Keratinocyte (primary cell): ENCODE measurements around the gene SYTL2. TPM values are rescaled to one million over a fixed set of nuclear protein-coding genes. Genes with fewer than 3 reads are reported as not detected.

Source experiments
- DNase-seq: peaks from one replicate; pipeline ENCODE4 v3.0.0-alpha.2; 2011; ENCODE audit warnings: low read depth, missing footprints, low spot score
- FAIRE-seq: peaks from 2 replicates; lab custom pipeline; 2011; peaks lifted over from hg19 to GRCh38; lab: Jason Lieb, UNC
- H2AFZ ChIP-seq: 2 replicates; pipeline ENCODE4 v1.6.0; 2012; ENCODE audit warnings: low read length, control low read depth, inconsistent platforms; ENCODE audit not compliant: control insufficient read depth
- H3K27ac ChIP-seq: 2 replicates; pipeline ENCODE4 v1.5.1; 2011; ENCODE audit warnings: low read length; ENCODE audit not compliant: control insufficient read depth, insufficient read depth
- H3K27me3 ChIP-seq: 3 replicates; pipeline ENCODE4 v1.6.0; 2011; ENCODE audit warnings: low read length; ENCODE audit not compliant: control insufficient read depth, insufficient read depth; ENCODE audit errors: extremely low read depth
- H3K36me3 ChIP-seq, 2 experiments: 2 replicates in 1 of 2; 3 replicates in 1 of 2; pipeline ENCODE4 v1.5.1; 2011; ENCODE audit warnings: low read length in 2 of 2, mild to moderate bottlenecking in 1 of 2; ENCODE audit not compliant: control insufficient read depth in 2 of 2, insufficient read depth in 2 of 2; ENCODE audit errors: extremely low read depth in 1 of 2
- H3K4me1 ChIP-seq: 3 replicates; pipeline ENCODE4 v1.5.1; 2011; ENCODE audit warnings: low read length; ENCODE audit not compliant: control insufficient read depth, insufficient read depth; ENCODE audit errors: extremely low read depth
- H3K4me2 ChIP-seq: 3 replicates; pipeline ENCODE4 v1.6.0; 2011; ENCODE audit warnings: low read depth, low read length; ENCODE audit not compliant: control insufficient read depth, insufficient read depth; ENCODE audit errors: extremely low read depth
- H3K4me3 ChIP-seq, 3 experiments: fragments of 200-600 bp in 1 of 3; sonication (generic) in 1 of 3; 2 replicates in 2 of 3; 3 replicates in 1 of 3; pipeline ENCODE4 v1.5.1; 2011 to 2016; ENCODE audit warnings: low read length in 3 of 3, mild to moderate bottlenecking in 3 of 3, control low read depth in 2 of 3, inconsistent platforms in 1 of 3, low read depth in 1 of 3, mixed read lengths in 1 of 3, mixed run types in 1 of 3, moderate library complexity in 1 of 3; ENCODE audit not compliant: control insufficient read depth in 2 of 3, insufficient read depth in 2 of 3; ENCODE audit errors: extremely low read depth in 1 of 3
- H3K79me2 ChIP-seq: 2 replicates; pipeline ENCODE4 v1.6.0; 2012; ENCODE audit warnings: low read length; ENCODE audit not compliant: control insufficient read depth, insufficient read depth
- H3K9ac ChIP-seq: 3 replicates; pipeline ENCODE4 v1.6.0; 2011; ENCODE audit warnings: low read length; ENCODE audit not compliant: control insufficient read depth, insufficient read depth; ENCODE audit errors: extremely low read depth
- H3K9me1 ChIP-seq: 3 replicates; pipeline ENCODE4 v1.6.0; 2011; ENCODE audit warnings: low read length; ENCODE audit not compliant: control insufficient read depth, insufficient read depth; ENCODE audit errors: extremely low read depth
- H3K9me3 ChIP-seq: 2 replicates; pipeline ENCODE4 v1.5.1; 2012; ENCODE audit warnings: low read depth, low read length; ENCODE audit not compliant: control insufficient read depth
- H4K20me1 ChIP-seq: 3 replicates; pipeline ENCODE4 v1.6.0; 2011; ENCODE audit warnings: low read length; ENCODE audit not compliant: control insufficient read depth, insufficient read depth; ENCODE audit errors: extremely low read depth
- EZH2 ChIP-seq: IDR thresholded peaks from one replicate; pipeline ENCODE4 v1.6.1; 2012; ENCODE audit warnings: inconsistent platforms, mild to moderate bottlenecking, low read length, moderate library complexity
- dilution Hi-C: fragments of 300-500 bp; cut with MboI; formaldehyde crosslinking; loops from one replicate; pipeline ENCODE4 v1.7.0; 2020; ENCODE audit warnings: low sequenced_read_pairs; ENCODE audit not compliant: extremely low pct_ligation_motif_present
- polyA plus RNA-seq, 5 experiments: library from polyadenylated mRNA; depleted of rRNA in 3 of 5; stranded (reverse) in 3 of 5; stranded (forward) in 1 of 5; unstranded in 1 of 5; fragments of >200 nt; gene quantifications; 1 replicate in 1 of 5; 2 replicates in 3 of 5; 3 replicates in 1 of 5; pipeline versions ENCODE4 v1.2.1 to v1.2.3, GENCODE V29; 2011 to 2012; ENCODE audit warnings: missing spikeins in 2 of 5, low read depth in 1 of 5, low replicate concordance in 1 of 5
- TF ChIP-seq, protein P1 (sequence below), 3 experiments: IDR thresholded peaks in 1 of 3; conservative IDR thresholded peaks in 1 of 3; optimal IDR thresholded peaks in 1 of 3; 2 replicates in 2 of 3; 3 replicates in 1 of 3; pipeline versions ENCODE3 to v1.5.1; 2011; ENCODE audit warnings: low read length in 3 of 3, mild to moderate bottlenecking in 3 of 3, moderate library complexity in 2 of 3, control low read depth in 1 of 3, inconsistent platforms in 1 of 3; ENCODE audit not compliant: insufficient read depth in 2 of 3; ENCODE audit errors: extremely low read depth in 1 of 3

Gene SYTL2
- polyA plus RNA-seq, 1 donor (not counting 4 experiments of a cell fraction or from before 2014, with no cell fraction given): 3.1 TPM

- no peak overlapping the region for H3K4me3 ChIP-seq
- no peaks in the 10 kb centered on the region for H3K79me2 ChIP-seq
- H2AFZ ChIP-seq: no peak overlapping the region
- no peaks in the 10 kb centered on the region for H3K27me3 ChIP-seq
- no peak overlapping the region for H3K27ac ChIP-seq
- DNase-seq (no peak), FAIRE-seq (no peak)
- no peaks in the 10 kb centered on the region for H3K36me3 ChIP-seq
- H3K4me2 ChIP-seq: no peak overlapping the region
- H3K9me1 ChIP-seq: no peaks in the 10 kb centered on the region
- H3K4me1 ChIP-seq: no peaks in the 10 kb centered on the region
- no peak overlapping the region for H3K9ac ChIP-seq
- TF ChIP-seq, protein P1, sequence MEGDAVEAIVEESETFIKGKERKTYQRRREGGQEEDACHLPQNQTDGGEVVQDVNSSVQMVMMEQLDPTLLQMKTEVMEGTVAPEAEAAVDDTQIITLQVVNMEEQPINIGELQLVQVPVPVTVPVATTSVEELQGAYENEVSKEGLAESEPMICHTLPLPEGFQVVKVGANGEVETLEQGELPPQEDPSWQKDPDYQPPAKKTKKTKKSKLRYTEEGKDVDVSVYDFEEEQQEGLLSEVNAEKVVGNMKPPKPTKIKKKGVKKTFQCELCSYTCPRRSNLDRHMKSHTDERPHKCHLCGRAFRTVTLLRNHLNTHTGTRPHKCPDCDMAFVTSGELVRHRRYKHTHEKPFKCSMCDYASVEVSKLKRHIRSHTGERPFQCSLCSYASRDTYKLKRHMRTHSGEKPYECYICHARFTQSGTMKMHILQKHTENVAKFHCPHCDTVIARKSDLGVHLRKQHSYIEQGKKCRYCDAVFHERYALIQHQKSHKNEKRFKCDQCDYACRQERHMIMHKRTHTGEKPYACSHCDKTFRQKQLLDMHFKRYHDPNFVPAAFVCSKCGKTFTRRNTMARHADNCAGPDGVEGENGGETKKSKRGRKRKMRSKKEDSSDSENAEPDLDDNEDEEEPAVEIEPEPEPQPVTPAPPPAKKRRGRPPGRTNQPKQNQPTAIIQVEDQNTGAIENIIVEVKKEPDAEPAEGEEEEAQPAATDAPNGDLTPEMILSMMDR (optimal IDR thresholded peaks at IDR 0.05 in 1 of 3, IDR thresholded peaks at IDR 0.05 in 1 of 3, conservative IDR thresholded peaks at IDR 0.05 in 1 of 3; ENCODE audit: extremely low read depth in 1 of 3, insufficient read depth in 2 of 3, low read length in 3 of 3): no peak
- TF ChIP-seq EZH2: no peak
- H3K9me3 ChIP-seq: no peaks in the 10 kb centered on the region
- no peaks in the 10 kb centered on the region for H4K20me1 ChIP-seq
- dilution Hi-C loops: no loop called here
These were observed 131.4 kb downstream of the SYTL2 start for GRCh38 chr11:85679576-85679975.

DNA sequence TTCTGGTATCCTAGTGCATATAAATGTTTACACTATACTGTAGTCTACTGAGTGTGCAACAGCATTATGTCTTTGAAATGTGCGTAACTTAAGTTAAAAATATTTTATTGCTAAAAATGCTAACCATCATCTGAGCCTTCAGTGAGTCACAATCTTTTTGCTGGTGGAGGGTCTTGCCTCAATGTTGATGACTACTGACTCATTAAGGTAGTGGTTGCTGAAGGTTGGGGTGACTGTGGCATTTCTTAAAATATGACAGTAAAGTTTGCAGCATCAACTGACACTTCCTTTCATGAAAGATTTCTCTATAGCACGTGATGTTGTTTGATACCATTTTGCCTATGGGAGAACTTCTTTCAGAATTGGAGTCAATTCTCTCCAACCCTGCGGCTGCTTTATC is 137.5 kb downstream of the SYTL2 start:
- no peak for DNase-seq
- H3K36me3 ChIP-seq: no peaks in the 10 kb centered on the region
- TF ChIP-seq EZH2: no peak
- TF ChIP-seq, protein P1 (optimal IDR thresholded peaks at IDR 0.05 in 1 of 3, IDR thresholded peaks at IDR 0.05 in 1 of 3, conservative IDR thresholded peaks at IDR 0.05 in 1 of 3; ENCODE audit: extremely low read depth in 1 of 3, insufficient read depth in 2 of 3, low read length in 3 of 3): no peak
- no peaks in the 10 kb centered on the region for H3K79me2 ChIP-seq
- no peaks in the 10 kb centered on the region for H3K27me3 ChIP-seq
- H3K4me3 ChIP-seq: no peak overlapping the region
- H2AFZ ChIP-seq: no peak overlapping the region
- H3K9me1 ChIP-seq: no peaks in the 10 kb centered on the region
- H3K9me3 ChIP-seq: no peaks in the 10 kb centered on the region
- FAIRE-seq: no peak
- H3K9ac ChIP-seq: no peak overlapping the region
- H4K20me1 ChIP-seq: no peaks in the 10 kb centered on the region
- dilution Hi-C loops: no loop called here
- H3K4me2 ChIP-seq: no peak overlapping the region
- no peak overlapping the region for H3K27ac ChIP-seq
- H3K4me1 ChIP-seq: no peaks in the 10 kb centered on the region
